OCI-LY7 (cell line): ENCODE data around the gene SALL1.

Experiments
- CTCF ChIP-seq: fragments of 200-600 bp; sonication (generic); conservative IDR thresholded peaks from 2 replicates; pipeline ENCODE4 v1.5.1; 2014; ENCODE audit warnings: mild to moderate bottlenecking, antibody characterized with exemption, low read length, moderate library complexity, mixed read lengths
- EZH2phosphoT487 ChIP-seq: fragments of 200-600 bp; sonication (generic); IDR thresholded peaks from 2 replicates; pipeline ENCODE4 v1.6.1; 2018; ENCODE audit warnings: low read depth, borderline replicate concordance, mild to moderate bottlenecking, mixed run types, antibody characterized with exemption, low read length, moderate library complexity, mixed read lengths

GRCh38 chr16:51167170-51167895, 16.3 kb upstream of the SALL1 start:
- TF ChIP-seq CTCF (no peak), EZH2phosphoT487 (no peak)
